IMR-90 (cell line): ENCODE measurements around the gene IGDCC3. TPM values are rescaled to one million over a fixed set of nuclear protein-coding genes. Genes with fewer than 3 reads are reported as not detected.

Experiments used
- ATAC-seq: fragments of 200-7000 bp; cut with Tn5 transposase; 2 replicates; pipeline ENCODE4 v1.9.1; 2020; ENCODE audit warnings: low read depth, mild to moderate bottlenecking, moderate library complexity
- BruUV-seq: library from RNA; stranded (reverse); fragments of 400-500 nt; replicated peaks from 2 replicates; lab custom pipeline; 2021; lab: Mats Ljungman, UMichigan
- CTCF ChIA-PET: fragments of 300-600 bp; formaldehyde crosslinking; extraction: SDS; loops from one replicate; lab custom pipeline; 2021; ENCODE audit warnings: antibody characterized with exemption; lab: Yijun Ruan, JAX
- POLR2A ChIA-PET: fragments of 300-600 bp; sonication (Branson Sonifier 250); formaldehyde crosslinking; loops from one replicate; lab custom pipeline; 2022; ENCODE audit warnings: antibody characterized with exemption; ENCODE audit not compliant: unreplicated experiment; lab: Charles Lee
- DNase-seq: peaks from one replicate; pipeline ENCODE4 v3.0.0; 2013
- H2AFZ ChIP-seq: replicated peaks from 2 replicates; pipeline ENCODE3; 2013; ENCODE audit warnings: low read length, mild to moderate bottlenecking; ENCODE audit not compliant: poor library complexity
- H2AK5ac ChIP-seq: 2 replicates; pipeline ENCODE4 v1.6.1; 2013; ENCODE audit warnings: low read depth, low read length, inconsistent platforms
- H2AK9ac ChIP-seq: replicated peaks from 2 replicates; pipeline ENCODE3; 2013; ENCODE audit warnings: mild to moderate bottlenecking, low read depth, low read length, moderate library complexity; ENCODE audit not compliant: poor library complexity
- H2BK120ac ChIP-seq: 2 replicates; pipeline ENCODE4 v1.6.1; 2013; ENCODE audit warnings: low read depth, low read length, inconsistent platforms
- H2BK15ac ChIP-seq: 3 replicates; pipeline ENCODE4 v1.6.1; 2013; ENCODE audit warnings: low read depth, low read length, inconsistent platforms
- H2BK20ac ChIP-seq: 2 replicates; pipeline ENCODE4 v1.6.1; 2013; ENCODE audit warnings: low read depth, mild to moderate bottlenecking, inconsistent platforms, low read length, moderate library complexity
- H2BK5ac ChIP-seq: 2 replicates; pipeline ENCODE4 v1.6.1; 2013; ENCODE audit warnings: mild to moderate bottlenecking, low read depth, low read length, inconsistent platforms; ENCODE audit not compliant: poor library complexity, severe bottlenecking
- H3K14ac ChIP-seq: replicated peaks from 2 replicates; pipeline ENCODE4 v1.6.1; 2013; ENCODE audit warnings: low read depth, low read length, inconsistent platforms
- H3K18ac ChIP-seq: 2 replicates; pipeline ENCODE4 v1.6.1; 2013; ENCODE audit warnings: low read depth, low read length, control low read depth
- H3K23ac ChIP-seq: 2 replicates; pipeline ENCODE4 v1.6.1; 2013; ENCODE audit warnings: low read depth, low read length, inconsistent platforms
- H3K27ac ChIP-seq: 2 replicates; pipeline ENCODE4 v1.5.1; 2013; ENCODE audit warnings: mild to moderate bottlenecking, control low read depth, low read length; ENCODE audit not compliant: insufficient read depth
- H3K27me3 ChIP-seq: 2 replicates; pipeline ENCODE4 v1.6.1; 2013; ENCODE audit warnings: low read length; ENCODE audit not compliant: control insufficient read depth, insufficient read depth
- H3K36me3 ChIP-seq: 2 replicates; pipeline ENCODE4 v1.6.1; 2013; ENCODE audit warnings: low read length, mixed read lengths; ENCODE audit not compliant: control insufficient read depth, insufficient read depth
- H3K4ac ChIP-seq: 2 replicates; pipeline ENCODE4 v1.6.1; 2013; ENCODE audit warnings: low read depth, low read length, inconsistent platforms
- H3K4me1 ChIP-seq: 2 replicates; pipeline ENCODE4 v1.6.1; 2013; ENCODE audit warnings: low read length, mixed read lengths; ENCODE audit not compliant: control insufficient read depth, insufficient read depth
- H3K4me2 ChIP-seq: 2 replicates; pipeline ENCODE4 v1.6.1; 2013; ENCODE audit warnings: low read depth, mild to moderate bottlenecking, control low read depth, low read length, moderate library complexity
- H3K4me3 ChIP-seq: 2 replicates; pipeline ENCODE4 v1.5.1; 2013; ENCODE audit warnings: low read depth, mild to moderate bottlenecking, control low read depth, low read length, moderate library complexity; ENCODE audit not compliant: insufficient read depth
- H3K56ac ChIP-seq: 2 replicates; pipeline ENCODE4 v1.6.1; 2013; ENCODE audit warnings: low read length, inconsistent platforms; ENCODE audit not compliant: insufficient read depth; ENCODE audit errors: extremely low read depth
- H3K79me1 ChIP-seq, 2 experiments: 2 replicates each; pipeline ENCODE4 v1.6.1; 2013; ENCODE audit warnings: low read length in 2 of 2, inconsistent platforms in 1 of 2, low read depth in 1 of 2
- H3K9ac ChIP-seq: 2 replicates; pipeline ENCODE4 v1.6.1; 2013; ENCODE audit warnings: low read depth, low read length, control low read depth
- H3K9me1 ChIP-seq: 2 replicates; pipeline ENCODE4 v1.6.1; 2013; ENCODE audit warnings: low read length, inconsistent platforms; ENCODE audit not compliant: insufficient read depth
- H3K9me3 ChIP-seq: 2 replicates; pipeline ENCODE4 v1.6.1; 2013; ENCODE audit warnings: low read length; ENCODE audit not compliant: control insufficient read depth, insufficient read depth
- H4K20me1 ChIP-seq: 2 replicates; pipeline ENCODE4 v1.6.1; 2013; ENCODE audit warnings: low read length, inconsistent platforms; ENCODE audit not compliant: insufficient read depth
- H4K5ac ChIP-seq: 2 replicates; pipeline ENCODE4 v1.6.1; 2013; ENCODE audit warnings: mild to moderate bottlenecking, low read depth, low read length, control low read depth
- H4K8ac ChIP-seq, 2 experiments: 2 replicates each; pipeline ENCODE4 v1.6.1; 2013; ENCODE audit warnings: low read depth in 2 of 2, low read length in 2 of 2, control low read depth in 1 of 2, inconsistent platforms in 1 of 2
- H4K91ac ChIP-seq: 2 replicates; pipeline ENCODE4 v1.6.1; 2013; ENCODE audit warnings: low read depth, low read length, inconsistent platforms; ENCODE audit not compliant: insufficient read depth
- BHLHE40 ChIP-seq: fragments of 150-350 bp; IDR thresholded peaks from 2 replicates; pipeline ENCODE4 v1.6.1; 2016; ENCODE audit warnings: mild to moderate bottlenecking, low read depth, low read length
- CEBPB ChIP-seq: IDR thresholded peaks from 2 replicates; pipeline ENCODE4 v1.6.1; 2012; ENCODE audit warnings: low read depth, low read length, improper control_type of control experiment
- MAFK ChIP-seq: IDR thresholded peaks from 2 replicates; pipeline ENCODE4 v1.6.1; 2012; ENCODE audit warnings: low read depth, low read length, improper control_type of control experiment
- MAZ ChIP-seq: IDR thresholded peaks from 2 replicates; pipeline ENCODE4 v1.6.1; 2012; ENCODE audit warnings: low read depth, mild to moderate bottlenecking, low read length, improper control_type of control experiment, moderate library complexity, borderline replicate concordance
- WGBS, 2 experiments: methylation state at CpG; one replicate each; pipeline versions ENCODE4 v1.1.5 to v1.1.7; 2013; ENCODE audit warnings: missing lambda C conversion rate in 2 of 2; ENCODE audit not compliant: insufficient read length in 1 of 2; ENCODE audit errors: extremely low coverage in 2 of 2; 5-methylcytosine and 5-hydroxymethylcytosine counted together
- dilution Hi-C: fragments of 300-500 bp; cut with HindIII; formaldehyde crosslinking; loops from one replicate; pipeline ENCODE4 v1.14.3; 2018; ENCODE audit warnings: low sequenced_read_pairs; ENCODE audit not compliant: unreplicated experiment
- in situ Hi-C: fragments of 300-500 bp; cut with MboI; formaldehyde crosslinking; loops from 3 replicates; pipeline ENCODE4 v1.14.3; 2019; ENCODE audit warnings: low sequenced_read_pairs, inconsistent platforms, mixed read lengths
- intact Hi-C: fragments of 100-400 bp; cut with micrococcal nuclease; formaldehyde crosslinking; loops from 2 replicates; pipeline ENCODE4 v1.10.0; 2022
- polyA plus RNA-seq, 3 experiments: library from polyadenylated mRNA; depleted of rRNA; stranded (reverse); fragments of >200 nt; gene quantifications; 2 replicates each; pipeline ENCODE4 v1.2.3, GENCODE V29; 2012; ENCODE audit warnings: low replicate concordance in 1 of 3
- total RNA-seq: library from RNA; depleted of rRNA; stranded (reverse); fragments of >200 nt; gene quantifications from 2 replicates; pipeline ENCODE4 v1.2.3, GENCODE V29; 2012

IGDCC3 gene
- total and polyA plus RNA-seq, 2 of the 4 experiments (the other 2 are of a cell fraction) = 0.18 to 0.19 TPM

DNA sequence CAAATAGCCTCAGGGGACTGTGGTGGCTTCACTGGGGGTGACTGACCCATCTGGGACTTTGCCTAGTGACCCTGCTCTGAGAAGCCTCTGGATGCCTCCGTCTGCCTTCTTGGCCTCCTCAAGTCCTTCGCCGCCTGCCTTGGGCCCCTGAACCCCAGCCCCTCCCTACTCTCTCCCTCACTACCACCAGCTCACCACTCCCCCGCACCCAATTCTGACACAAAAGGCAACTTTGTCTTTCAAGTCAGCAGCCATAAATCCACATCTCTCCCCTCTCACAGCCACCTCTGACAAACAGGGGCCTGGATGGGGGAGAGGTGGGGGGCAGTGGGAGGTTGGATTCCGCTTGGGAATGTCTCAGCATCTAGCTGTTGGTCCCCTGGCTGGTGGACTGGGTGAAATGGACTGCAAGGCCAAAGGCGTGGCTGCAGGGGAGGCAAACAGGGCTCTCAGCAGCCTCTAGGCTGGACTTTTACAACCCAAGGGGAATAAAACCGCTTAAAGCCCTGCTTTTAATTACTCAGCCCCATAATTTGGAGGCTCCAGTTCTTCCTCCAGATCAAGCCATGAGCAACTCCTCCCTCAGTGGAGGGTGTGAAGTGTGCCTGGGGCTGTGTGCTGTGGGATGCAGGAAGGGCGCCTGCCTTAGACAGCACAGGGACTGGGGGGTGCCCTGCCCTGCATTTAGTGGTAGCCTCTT is 33.4 kb downstream of the IGDCC3 start:
- DNase-seq = no peak

More for the DNA sequence above, 33.4 kb downstream of the IGDCC3 start:
- Histone ChIP-seq H2AK9ac (no peak overlapping the region), H3K56ac (no peak overlapping the region), H4K91ac (no peak overlapping the region), H2BK15ac (no peak overlapping the region), H3K23ac (no peak overlapping the region), H3K18ac (no peak overlapping the region), H3K4ac (no peak overlapping the region), H4K5ac (no peak overlapping the region), H2AFZ (no peak overlapping the region), H3K9me1 (no peaks in the 10 kb centered on the region; the same call in 1 of the 2 replicates), H3K9ac (no peak overlapping the region), H3K4me2 (no peak overlapping the region), H3K9me3 (no peaks in the 10 kb centered on the region), H2BK5ac (no peak overlapping the region), H3K27me3 (peaks cover 59% of the 10 kb centered on the region), H4K8ac (no peak overlapping the region), H2BK120ac (no peak overlapping the region), H2BK20ac (no peak overlapping the region), H3K4me3 (no peak overlapping the region), H4K20me1 (no peaks in the 10 kb centered on the region), H3K36me3 (no peaks in the 10 kb centered on the region), H3K27ac (no peak overlapping the region), H3K14ac (no peak overlapping the region), H3K79me1 (no peaks in the 10 kb centered on the region), H3K4me1 (no peaks in the 10 kb centered on the region), H2AK5ac (no peak overlapping the region)
- ATAC-seq = no peak
- in situ Hi-C loops = no loop called here
- dilution Hi-C loops = no loop called here
- BruUV-seq = no TSS peak
- TF ChIP-seq BHLHE40 (no peak), MAZ (no peak), CEBPB (no peak), MAFK (no peak)
- CTCF ChIA-PET = no interaction called here
- intact Hi-C loops = no loop called here
- POLR2A ChIA-PET = no interaction called here
- WGBS, 2 experiments = no CpG with 5 or more reads among the region's 8 CpGs
